NCI-H1105 treated with DMSO at 0.1 percent for 48 hours (cell line): ENCODE results near the gene AMY1C.
"Not testable (repeated sequence)": the region's sequence is repeated elsewhere in the genome, so short reads cannot be mapped to it uniquely, and the experiment has no call there.

Source experiments
- DNase-seq: peaks from one replicate; lab custom pipeline; 2025; lab: John Stamatoyannopoulos, UW

Gene AMY1C

GRCh38 chr1:103749598-103749997, at the start of gene AMY1C:
TSS of gene AMY1C (plus strand) at chr1:103749898. CDS start at chr1:103750470, 572 bp downstream.
- not testable (repeated sequence) for DNase-seq

- not testable (repeated sequence) for DNase-seq
Observed at GRCh38 chr1:103700669-103701068, 49.0 kb upstream of the AMY1C start.

- DNase-seq: not testable (repeated sequence)
Observed at GRCh38 chr1:103701256-103701655, 48.4 kb upstream of the AMY1C start.

- DNase-seq: not testable (repeated sequence)
Observed at GRCh38 chr1:103707670-103708069, 42.0 kb upstream of the AMY1C start.

GRCh38 chr1:103710381-103710780, 39.3 kb upstream of the AMY1C start:
- not testable (repeated sequence) for DNase-seq

- not testable (repeated sequence) for DNase-seq
Observed at GRCh38 chr1:103717404-103717803, 32.3 kb upstream of the AMY1C start.

GRCh38 chr1:103721473-103721872, 28.2 kb upstream of the AMY1C start:
- DNase-seq: not testable (repeated sequence)

GRCh38 chr1:103735334-103735733, 14.4 kb upstream of the AMY1C start:
- DNase-seq: not testable (repeated sequence)

- not testable (repeated sequence) for DNase-seq
Observed at GRCh38 chr1:103738031-103738430, 11.7 kb upstream of the AMY1C start.

GRCh38 chr1:103744449-103744848, 5.2 kb upstream of the AMY1C start:
- DNase-seq: not testable (repeated sequence)

- DNase-seq: not testable (repeated sequence)
Observed at GRCh38 chr1:103745040-103745439, 4.7 kb upstream of the AMY1C start.

- DNase-seq: not testable (repeated sequence)
Observed at GRCh38 chr1:103748273-103748672, 1.4 kb upstream of the AMY1C start.

- no peak for DNase-seq
Observed at GRCh38 chr1:103761896-103762295, 12.2 kb downstream of the AMY1C start.

- no peak for DNase-seq
Observed at GRCh38 chr1:103779932-103780331, 30.2 kb downstream of the AMY1C start.

- DNase-seq: no peak
Observed at GRCh38 chr1:103783944-103784377, 34.3 kb downstream of the AMY1C start.

GRCh38 chr1:103788377-103788776, 38.7 kb downstream of the AMY1C start:
- DNase-seq: peak; percentile 28

- no peak for DNase-seq
Observed at GRCh38 chr1:103790172-103790571, 40.5 kb downstream of the AMY1C start.
